Stimulated activated CD4-positive, alpha-beta T cell treated with anti-CD3 and anti-CD28 coated beads, Interleukin-12 subunit alpha, Interleukin-12 subunit beta, amount 100 ng/mL, for 4 hours (primary cell): ENCODE measurements around the gene ETV3.
A peak's percentile ranks its signal among the peaks of the same experiment; 100 is the strongest.
"Not testable (repeated sequence)": the region's sequence is repeated elsewhere in the genome, so short reads cannot be mapped to it uniquely, and the experiment has no call there.

ENCODE experiments used
- DNase-seq: peaks from one replicate; pipeline ENCODE4 v3.0.0-alpha.2; 2020

The ETV3 gene

DNA sequence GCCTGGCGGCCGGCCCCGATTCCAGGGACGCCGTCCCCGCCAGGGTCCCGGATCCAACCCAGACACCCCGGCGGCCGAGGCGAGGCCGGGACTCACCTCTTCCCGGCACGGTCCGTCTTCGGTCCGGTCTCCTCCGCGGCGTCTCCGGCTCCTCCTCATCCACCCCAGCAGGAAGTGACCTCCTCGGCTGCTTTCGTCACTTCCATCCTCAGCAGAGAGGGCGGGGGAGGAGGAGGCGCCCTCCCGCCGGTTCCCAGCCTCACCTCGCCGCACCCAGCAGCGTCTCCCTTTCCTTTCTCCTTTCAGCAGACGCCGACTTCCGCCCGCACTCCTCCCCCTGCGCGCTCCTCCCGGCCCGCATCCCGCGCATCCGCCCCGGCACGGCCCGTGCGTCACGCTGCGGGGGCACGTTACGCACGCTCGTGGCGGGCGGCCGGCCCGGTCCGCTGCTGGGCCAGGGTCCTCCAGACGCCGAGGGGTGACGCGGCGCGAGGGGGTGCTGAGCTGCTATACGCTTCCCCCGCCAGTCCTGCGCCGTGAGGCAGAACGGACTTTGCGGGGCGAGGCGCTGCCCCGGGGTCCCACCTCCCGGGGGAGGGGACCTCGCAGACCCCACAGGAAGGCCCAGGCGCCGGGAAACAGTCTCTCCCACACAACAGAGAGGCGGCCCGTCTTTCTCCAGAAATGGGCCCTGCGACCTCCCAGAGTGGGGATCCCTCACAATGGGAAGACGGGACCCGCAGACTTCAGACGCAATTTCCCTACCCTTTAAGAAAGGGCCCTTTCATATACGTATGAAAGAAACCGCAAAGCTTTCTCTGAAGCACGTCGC is at the start of gene ETV3:
Gene ETV3 (minus strand): TSS at position 176 of the 832 bp plus-strand sequence. CDS start 2,043 bp downstream, outside the sequence.
- DNase-seq: peak; percentile 76

DNA sequence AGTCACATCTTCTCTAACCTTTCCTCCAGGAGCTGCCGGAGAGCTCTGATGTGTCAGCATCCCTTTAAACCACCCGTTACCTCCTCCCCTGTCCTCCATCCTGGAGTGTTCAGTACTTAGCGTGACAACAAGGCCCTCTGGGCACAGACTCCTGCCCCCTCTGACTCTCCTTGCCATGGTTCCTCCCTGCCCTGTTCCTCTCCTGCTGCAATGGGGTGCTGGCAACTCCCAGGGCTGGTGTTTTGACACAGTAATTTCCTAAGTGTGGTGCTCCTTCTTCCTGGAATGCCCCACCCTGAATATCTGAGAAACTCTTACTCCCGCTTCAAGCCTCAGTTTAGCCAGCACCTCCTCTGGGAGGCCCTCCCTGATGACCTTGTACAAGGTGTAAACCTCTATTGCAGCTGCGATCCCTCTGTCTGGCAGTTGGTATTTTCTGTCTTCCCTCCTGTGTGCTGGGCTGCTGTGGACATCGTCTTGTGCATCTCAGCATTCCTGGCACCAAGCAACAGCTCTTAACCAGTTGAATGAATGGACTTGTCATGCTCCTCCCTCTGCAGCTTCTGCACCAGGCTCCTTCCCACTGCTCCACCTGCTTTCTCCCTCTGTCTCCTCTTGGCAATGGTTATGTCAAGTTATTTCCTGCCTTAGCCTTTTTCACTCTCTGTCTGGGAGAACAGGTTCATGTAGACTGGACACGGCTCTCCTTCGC is 48.2 kb upstream of the ETV3 start:
- DNase-seq: no peak

DNA sequence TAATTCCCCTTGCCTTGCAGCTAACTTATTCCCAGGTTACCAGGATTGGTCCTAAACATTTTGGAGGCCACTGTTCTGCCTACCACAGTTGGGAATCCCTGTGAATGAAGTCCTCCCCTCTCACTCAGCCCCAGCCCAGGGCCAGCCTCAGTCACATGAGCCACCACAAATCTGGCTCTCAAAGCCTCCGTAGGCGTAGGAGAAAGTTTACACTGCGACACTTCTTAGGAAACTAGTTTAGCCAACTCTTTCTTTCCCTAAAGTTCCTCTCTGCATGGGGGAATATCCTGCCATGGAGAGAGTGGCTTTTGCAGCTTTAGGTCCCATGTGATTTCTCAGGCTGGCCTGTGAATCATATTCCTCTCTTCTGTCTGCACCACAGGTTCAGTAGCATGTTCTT is 45.7 kb upstream of the ETV3 start:
- no peak for DNase-seq

DNA sequence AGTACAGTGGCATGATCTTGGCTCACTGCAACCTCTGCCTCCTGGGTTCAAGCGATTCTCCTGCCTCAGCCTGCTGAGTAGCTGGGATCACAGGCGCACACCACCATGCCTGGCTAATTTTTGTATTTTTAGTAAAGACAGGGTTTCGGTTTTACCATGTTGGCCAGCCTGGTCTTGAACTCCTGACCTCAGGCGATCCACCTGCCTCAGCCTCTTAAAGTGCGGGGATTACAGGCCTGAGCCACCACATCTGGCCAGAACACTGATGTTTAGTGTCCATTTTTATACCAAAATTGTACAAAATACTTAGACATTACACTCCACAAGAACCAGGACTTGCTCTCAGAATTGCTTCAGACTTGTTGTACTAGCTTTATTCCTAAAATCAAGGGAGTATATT is 44.2 kb upstream of the ETV3 start:
- DNase-seq: not testable (repeated sequence)

DNA sequence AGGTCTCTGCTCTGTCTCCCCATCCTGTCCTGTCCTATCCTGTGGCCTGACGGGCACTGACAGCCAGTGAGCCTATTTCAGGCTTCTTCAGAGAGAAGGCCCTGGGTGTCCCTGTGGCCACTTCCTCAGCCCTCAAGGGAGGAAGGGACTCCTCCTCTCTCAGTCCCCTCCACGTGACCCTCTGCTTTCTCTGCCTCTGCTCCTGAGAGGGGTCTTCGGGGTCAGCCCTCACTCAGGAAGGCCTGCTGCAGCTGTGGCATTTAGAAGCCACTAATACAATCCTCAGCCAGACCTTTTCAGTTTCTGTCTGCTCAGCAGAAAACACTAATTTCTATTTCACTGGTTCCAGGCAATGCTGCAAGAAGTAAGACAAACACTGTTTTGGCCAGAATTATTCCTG is 43.6 kb upstream of the ETV3 start:
- DNase-seq: no peak

DNA sequence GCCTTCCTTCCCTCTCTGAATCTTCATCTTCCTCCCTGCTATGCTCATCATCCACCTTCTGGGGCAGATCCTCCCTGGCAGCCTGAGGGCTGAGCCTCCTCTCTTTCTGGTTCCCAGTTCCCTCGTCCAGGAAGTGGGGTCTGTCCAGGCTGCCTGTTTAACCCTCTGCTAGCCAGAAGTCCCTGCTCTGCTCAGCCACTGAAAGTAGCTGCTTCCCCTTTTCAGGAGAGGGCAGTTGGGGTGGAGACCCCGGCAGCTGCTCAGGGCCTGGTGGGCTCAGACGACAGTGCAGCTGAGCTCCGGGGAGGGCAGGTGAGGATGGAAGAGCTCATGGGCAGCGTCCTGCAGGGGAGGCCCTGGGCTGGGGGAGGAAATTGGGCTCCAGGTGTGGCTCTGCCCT is 43.1 kb upstream of the ETV3 start:
- no peak for DNase-seq

DNA sequence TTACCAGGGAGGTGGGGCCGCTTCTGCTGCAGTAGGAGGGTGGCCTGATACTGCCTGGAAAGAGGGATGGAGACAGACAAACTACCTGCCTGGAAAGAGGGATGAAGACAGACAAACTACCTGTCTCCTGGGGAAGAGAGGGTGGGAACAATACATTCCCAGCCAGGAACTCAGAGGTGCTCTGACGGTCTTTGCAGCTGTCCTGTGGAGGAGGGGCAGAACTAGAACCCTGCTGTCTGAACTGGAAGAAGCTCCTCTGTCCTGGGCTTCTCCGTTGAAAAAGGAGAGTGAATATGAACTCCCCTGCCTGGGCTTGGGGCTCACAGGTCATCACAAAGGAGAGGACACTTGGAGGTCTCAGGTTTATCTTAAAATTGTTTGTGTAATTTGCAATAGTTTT is 40.3 kb upstream of the ETV3 start:
- no peak for DNase-seq

DNA sequence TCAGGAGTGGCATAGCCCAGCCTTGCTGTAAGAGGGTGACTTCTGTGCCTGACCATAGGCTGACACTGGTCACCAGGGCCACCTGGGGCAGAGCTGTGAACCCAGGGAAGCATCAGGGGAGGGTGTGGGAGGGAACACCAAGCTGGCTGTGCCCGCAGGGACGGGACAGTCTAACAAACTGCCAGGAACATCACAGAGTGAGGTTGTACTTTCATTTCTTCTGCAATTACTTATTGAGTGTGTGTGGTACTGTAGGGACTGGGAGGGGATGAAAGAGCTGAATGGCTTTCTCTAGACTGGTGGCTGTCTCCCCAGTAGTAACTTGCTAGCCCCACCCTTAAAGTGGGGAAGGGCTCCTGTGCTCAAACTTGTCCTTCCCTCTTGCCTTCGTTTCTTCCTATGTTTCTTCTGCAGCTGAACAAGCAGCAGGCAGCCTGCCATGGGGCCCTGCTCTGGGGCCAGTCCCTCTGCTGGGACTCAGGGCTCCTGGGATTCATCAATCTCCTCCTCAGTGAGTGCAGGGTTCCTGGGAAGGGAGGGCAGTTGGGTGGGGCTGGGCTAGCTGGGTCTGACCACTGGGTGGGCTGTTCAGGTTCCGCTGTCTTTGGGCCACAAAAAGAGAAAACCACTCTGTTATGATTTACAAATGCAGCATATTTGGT is 39.7 kb upstream of the ETV3 start:
- DNase-seq: no peak

DNA sequence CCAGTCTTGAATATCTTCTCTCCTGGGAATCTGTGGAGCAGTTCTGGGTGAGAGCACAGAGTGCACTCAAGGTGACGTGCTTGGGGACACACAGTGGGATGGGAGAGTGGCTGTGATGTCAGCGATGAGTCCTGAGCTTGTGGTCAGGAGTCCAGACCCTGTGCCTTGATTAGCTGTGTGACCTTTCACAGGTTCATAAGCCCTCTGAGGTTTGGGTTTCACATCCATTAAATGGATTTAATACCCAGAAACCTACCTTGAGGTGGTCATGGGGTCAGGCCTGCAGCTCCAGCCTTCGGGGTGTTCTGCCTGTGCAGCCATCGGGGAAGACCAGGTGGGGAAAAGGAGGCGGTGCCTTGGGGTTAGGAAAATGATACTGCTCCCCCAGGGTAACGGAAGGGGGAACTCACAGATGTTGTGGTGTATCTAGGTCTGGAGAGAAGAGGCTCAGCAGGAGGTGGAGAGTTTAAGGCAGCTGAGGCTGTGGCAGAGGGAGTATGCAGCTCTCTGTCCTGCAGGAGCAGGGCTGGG is 38.5 kb upstream of the ETV3 start:
- DNase-seq: no peak

DNA sequence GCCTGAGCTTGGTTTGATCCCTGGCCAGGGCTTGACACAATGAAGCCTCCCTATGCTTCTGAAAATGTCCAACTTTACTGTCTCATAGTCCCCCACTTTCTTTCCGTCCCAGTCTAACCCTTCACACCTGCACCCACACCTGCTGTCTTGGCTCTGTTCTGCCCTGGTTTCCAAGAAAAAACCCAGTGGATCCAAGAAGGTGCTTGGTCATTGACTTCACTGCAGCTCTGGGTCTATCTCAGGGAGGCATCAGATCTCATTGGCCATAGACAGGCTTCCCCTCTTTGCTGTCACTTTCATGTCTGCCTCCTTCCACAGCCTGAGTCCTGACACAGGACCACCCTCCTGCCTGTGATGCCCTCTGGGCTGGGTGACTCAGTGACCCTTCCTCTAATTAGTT is 37.8 kb upstream of the ETV3 start:
- no peak for DNase-seq

DNA sequence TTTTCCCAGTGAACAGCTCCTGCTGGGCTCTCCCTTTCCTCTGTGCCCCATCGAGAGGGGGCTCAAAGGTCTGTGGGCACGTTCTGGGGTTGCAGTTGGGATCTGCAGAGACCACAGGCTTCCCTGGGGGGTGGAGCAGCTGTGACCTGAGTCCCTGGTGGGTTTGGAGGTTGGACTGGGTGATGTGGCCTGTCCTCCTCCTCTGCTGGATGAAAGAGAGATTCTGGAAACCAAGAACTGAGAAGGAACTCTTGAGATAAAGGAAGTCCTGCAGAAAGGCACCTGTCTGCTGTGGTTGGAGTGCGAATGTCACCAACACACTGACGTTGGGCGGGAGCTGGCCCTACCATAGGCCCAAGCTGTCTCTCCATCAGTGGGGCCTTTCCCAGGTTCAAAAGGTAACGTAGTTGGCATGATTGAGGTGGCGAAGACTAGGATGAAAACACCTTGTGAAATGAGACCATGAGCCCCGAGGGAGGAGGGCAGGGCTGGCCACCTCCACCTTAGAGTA is 35.8 kb upstream of the ETV3 start:
- no peak for DNase-seq

DNA sequence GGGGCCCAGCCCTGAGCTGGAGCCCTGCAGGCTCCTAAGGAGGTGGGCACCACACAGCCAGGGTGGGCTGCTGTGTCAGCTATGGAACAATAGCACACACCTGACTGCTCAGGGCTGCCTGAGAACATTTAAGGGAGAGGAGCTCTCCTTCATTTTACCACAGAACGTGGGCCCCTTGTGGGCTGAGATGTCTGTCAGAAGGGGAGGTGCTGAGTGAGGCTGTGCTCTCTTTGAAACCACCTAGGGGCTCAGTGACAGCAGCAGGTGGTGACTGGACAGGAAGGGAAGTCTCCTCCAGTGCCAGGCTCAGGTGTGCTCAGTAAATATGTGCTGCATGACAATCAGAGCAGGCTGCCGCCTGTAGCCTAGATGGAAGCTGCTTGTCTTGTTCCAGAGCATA is 35.0 kb upstream of the ETV3 start:
- not testable (repeated sequence) for DNase-seq

DNA sequence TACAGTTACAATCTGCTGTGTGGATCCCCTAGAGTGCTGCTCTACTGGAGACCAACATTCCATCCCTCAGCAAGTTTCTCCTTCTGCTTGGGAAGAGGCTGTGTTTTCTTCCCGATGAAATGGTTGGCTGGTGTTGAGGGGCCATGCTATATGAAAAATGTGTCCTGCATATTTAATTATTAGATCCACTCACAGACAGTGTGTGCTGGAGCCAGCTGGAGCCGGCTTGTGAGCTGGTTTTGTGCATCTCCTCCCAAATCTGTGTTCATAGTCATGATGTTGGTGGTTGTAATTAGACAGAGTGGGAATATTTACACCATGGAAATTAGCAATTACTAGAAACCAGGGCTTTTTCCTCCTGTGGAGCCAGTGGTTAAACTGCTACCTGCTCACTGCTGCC is 34.4 kb upstream of the ETV3 start:
- DNase-seq: not testable (repeated sequence)

DNA sequence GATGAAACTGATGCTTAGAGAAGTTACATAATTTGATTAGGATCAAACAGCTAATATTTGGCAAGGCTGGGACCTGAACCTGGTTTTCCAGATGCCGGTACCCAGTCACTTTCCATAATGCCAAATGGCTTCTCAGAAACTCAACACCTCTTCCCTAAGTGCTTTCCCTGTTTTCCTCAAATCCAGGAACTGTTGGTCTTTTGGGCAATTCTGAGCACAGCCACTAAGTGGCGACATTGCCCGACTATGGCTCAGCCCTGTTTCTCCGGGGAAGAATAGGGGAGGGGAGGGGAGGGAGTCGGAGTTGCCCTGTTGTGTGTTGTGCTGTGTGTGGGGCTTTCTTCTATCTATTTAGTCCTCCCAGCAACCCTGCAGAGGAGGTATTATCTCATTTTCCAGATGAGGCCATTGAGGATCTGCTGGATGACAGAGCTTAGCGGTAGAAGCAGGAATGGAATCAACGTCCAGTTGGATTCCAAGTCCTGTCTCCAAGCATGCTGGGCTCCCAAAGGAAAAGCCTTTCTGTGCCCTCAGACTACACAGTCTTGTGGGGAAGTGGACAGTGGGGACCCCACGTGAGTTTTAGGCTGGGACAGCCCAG is 33.8 kb upstream of the ETV3 start:
- DNase-seq: not testable (repeated sequence)

DNA sequence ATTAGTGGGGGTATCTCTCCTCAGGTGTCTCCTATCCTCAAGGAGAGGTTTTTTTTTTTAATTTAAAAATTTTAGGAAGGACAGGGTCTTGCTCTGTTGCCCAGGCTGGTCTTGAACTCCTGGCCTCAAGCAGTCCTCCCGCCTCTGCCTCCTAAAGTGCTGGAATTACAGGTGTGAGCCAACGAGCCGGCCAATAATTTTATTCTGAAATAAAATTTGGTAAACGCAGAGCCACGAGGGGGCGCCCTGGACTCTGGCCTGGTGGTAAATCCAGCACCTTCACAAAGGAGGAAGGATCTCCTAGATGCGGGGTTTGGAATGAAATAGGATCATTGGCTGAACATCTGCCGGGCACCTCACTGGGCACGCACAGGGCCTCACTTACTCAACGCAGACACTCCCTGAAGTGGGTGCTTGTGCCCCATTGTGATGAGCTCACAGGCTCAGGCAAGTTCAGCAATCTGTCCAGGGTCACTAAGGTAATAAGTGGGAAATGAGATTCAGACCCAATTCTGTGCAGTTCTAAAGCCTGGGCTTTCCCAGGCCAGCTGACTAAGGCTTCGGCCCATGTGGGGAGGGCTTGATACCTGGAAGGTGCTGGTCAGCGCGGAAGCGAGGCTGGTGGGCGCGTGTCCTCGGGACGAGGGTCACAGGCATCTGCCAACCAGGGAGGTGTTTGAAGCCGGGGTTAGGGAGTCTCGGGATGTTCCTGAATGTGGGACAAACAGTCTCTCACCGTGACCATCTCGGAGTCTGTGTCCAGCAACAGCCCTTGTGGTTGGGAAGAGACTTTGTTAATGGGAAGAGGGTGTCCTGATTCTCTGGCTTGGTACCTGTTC is 32.7 kb upstream of the ETV3 start:
- peak; percentile 25 for DNase-seq

DNA sequence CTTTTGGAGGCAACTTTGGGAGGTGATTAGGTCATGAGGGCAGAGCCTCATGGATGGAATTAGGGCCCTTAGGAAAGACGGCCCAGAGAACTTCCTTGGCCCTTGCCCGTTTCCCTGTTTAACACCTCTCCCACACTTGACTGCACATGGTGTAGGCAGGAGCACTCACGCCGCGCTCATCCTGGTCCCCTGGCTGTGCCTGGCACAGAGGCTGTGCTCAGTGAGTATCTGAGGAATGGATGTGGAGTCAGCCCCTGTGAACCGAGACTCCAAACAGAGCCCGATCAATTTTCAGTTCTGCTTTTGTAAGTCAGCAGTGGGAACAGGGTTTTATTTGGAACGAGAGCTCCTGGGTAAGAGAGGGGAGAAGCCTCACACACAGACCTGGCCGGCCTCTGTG is 29.8 kb upstream of the ETV3 start:
- no peak for DNase-seq

DNA sequence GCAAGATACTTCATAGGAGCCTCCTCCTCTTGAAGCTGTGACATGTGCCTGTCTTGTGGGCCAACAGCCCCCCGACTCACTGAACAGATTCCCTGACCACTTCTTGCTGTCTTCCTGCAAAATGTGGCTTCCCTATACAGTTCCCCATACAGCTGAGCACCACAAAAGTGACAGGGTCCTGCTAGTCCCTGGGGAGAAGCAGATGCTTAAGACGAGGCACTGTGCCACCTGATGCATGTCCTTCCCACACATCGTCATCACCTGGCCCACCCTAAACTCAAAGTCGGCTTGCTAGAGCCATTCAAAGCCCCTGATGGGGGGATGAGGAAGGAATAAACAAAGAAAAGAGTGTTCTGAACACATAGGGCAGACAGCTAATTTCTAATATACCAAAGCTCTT is 29.2 kb upstream of the ETV3 start:
- no peak for DNase-seq

DNA sequence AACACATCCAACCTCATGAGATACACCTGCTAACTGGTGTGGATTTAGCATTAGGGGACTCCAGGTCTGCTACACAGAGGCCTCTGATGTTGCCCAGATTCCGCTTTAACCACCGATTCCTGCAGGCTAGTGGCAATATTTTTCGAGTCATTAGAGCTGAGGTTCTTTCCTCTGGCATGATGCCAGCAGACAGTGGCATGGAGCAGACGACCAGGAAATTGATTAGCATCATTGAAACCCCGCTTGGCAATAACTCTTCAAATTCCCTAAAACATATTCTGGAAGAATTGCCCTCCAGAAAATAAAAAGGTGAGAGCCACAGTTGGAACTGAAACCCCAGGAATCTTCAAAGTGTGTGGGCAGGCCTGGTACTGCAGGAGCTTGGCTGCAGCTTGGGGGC is 28.4 kb upstream of the ETV3 start:
- no peak for DNase-seq

DNA sequence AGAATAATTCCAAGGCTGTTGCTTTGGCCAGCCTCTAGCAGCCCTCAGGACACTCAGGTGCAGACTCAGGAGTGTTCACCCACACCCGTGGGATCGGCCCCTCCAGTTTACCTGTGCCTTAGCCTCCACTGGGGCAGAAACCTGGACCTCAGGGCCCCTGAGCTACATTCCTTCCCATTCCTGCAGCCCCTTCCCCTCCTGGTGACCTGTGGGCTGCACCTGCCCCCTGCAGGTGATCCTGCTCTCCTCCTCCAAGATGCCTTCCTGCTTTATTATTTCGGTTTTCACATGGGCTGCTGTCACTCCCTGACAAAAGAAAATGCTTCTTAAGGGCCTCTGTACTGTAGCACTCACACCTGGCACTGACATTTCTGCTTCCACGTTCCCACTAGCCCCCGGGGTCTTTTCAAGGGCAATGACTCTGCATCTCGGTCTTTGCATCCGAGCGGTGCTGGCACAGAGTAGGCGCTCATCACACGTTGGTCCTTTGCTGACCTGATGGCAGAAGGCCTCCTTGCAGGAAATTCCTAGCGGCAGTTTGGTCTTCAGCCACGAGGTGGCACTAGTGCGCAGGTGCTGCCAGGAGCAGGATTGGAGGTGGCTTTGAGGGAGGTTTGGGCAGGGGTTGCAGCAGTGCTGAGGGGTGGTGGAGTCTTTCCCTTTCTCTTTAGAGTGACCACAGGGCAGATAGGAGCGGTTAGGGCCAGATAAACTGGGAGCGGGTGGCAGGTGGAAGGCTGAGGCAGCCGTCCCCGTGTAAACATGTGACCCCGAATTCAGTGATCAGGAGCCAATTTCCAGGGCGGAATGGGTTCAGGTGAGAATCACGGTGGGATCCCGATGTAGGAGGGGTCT is 25.3 kb upstream of the ETV3 start:
- DNase-seq: peak; percentile 69

DNA sequence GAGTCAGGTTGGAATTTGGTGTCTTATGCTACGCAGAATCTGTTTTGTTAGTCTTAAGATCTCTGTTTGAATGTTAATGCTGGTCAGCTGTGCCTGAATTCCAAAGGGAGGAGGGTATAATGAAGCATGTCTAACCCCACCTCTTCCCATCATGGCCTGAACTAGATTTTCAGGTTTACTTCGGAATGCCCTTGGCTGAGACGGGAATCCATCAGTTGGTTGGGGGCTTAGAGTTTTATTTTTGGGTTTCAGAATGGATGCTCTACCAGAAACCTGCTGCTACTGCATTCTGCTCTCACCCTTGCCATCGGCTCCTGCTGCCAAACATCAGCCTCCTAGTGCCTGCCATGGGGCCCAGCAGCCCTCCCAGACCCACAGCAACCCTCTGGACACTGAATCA is 24.1 kb upstream of the ETV3 start:
- DNase-seq: no peak

DNA sequence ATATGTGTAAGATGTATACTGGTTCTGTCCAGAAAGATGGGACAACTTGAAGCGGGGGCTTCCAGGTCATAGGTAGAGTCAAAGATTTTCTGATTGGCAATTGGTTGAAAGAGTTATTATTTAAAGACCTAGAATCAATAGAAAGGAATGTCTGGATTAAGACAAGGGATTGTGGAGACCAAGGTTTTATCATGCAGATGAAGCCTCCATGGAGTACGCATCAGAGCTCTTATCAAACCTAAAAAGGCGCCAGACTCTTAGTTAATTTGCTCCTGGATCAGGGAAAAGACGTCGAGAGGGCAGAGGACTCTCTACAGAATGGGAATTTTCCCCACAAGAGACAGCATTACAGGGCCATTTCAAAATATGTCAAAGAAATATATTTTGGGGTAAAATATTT is 23.7 kb upstream of the ETV3 start:
- DNase-seq: no peak
